GM20000 (cell line): ENCODE data around the gene ING1.

Experiments
- DNase-seq: peaks from one replicate; pipeline ENCODE4 v3.0.0; 2012; ENCODE audit warnings: low spot score
- TF ChIP-seq, protein P1 (sequence below): IDR thresholded peaks from 2 replicates; pipeline ENCODE4 v1.5.1; 2012; ENCODE audit warnings: mild to moderate bottlenecking, control low read depth; ENCODE audit errors: extremely low read depth, missing control alignments

ING1 gene

DNA sequence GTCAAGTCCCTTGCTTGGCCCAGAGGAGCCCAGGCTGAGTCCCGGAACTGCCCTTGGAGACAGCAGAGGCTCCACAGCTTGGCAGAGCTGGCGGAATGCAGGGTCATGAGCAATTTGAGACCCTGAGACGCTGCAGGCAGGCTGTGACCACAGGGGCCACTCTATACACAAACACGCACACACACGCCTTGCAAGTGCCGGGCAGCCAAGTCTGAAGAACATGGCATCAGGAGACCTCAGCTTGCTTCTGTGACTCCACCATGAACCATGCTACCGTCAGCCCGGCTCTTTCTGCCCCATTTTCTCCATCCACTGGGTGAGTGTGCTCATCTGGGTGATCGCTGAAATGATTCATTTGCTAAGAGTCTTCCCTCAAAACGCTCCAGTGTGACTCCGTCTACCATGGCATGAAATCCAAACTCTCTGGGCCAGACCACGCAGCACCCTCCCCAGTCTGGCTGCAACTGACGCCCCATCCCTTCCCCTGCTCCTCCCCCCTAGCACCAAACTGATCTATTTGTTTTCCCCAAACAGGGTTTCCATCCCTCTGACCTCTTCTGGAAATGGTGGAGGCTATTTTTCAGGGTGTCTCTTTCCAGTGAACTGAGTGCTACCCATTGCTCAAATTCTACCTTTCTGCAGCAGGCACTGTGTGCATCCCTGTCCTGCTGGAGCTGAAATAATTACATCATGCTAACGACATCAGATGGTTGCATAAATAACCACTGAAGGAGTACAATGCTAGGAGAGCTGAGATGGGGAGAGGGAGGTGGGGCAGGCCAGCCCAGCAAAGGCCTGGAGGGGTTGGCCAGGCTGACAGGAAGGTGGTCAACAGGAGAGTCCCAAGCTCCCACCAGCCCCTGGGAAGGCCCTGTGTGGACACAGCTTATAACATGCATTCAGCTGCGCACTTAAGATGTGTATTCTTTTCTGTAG is 10.6 kb upstream of the ING1 start:
- DNase-seq = no peak
- TF ChIP-seq, protein P1, sequence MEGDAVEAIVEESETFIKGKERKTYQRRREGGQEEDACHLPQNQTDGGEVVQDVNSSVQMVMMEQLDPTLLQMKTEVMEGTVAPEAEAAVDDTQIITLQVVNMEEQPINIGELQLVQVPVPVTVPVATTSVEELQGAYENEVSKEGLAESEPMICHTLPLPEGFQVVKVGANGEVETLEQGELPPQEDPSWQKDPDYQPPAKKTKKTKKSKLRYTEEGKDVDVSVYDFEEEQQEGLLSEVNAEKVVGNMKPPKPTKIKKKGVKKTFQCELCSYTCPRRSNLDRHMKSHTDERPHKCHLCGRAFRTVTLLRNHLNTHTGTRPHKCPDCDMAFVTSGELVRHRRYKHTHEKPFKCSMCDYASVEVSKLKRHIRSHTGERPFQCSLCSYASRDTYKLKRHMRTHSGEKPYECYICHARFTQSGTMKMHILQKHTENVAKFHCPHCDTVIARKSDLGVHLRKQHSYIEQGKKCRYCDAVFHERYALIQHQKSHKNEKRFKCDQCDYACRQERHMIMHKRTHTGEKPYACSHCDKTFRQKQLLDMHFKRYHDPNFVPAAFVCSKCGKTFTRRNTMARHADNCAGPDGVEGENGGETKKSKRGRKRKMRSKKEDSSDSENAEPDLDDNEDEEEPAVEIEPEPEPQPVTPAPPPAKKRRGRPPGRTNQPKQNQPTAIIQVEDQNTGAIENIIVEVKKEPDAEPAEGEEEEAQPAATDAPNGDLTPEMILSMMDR = no peak

DNA sequence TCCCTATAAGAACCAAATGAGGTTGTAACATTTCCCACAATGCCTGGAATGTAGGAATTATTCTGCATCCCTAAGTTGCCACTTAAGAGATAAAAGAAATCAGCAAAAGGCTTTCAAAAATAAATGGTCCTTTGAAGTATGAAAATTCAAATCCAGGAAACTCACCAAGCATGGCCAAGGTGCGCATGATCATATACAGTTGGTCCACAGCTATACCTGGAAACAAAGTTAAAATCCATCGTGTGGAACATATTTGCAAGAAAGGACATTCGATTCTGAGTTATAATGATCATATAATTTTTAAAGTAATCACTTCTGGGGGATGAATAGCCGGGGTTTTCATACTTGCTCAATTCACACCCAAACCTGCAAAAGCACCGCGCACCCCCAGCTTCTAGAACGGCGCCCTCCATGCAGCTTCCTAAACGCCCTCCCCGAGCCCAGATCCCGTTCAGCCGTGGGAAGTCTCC is 8.1 kb upstream of the ING1 start:
- no peak for DNase-seq

DNA sequence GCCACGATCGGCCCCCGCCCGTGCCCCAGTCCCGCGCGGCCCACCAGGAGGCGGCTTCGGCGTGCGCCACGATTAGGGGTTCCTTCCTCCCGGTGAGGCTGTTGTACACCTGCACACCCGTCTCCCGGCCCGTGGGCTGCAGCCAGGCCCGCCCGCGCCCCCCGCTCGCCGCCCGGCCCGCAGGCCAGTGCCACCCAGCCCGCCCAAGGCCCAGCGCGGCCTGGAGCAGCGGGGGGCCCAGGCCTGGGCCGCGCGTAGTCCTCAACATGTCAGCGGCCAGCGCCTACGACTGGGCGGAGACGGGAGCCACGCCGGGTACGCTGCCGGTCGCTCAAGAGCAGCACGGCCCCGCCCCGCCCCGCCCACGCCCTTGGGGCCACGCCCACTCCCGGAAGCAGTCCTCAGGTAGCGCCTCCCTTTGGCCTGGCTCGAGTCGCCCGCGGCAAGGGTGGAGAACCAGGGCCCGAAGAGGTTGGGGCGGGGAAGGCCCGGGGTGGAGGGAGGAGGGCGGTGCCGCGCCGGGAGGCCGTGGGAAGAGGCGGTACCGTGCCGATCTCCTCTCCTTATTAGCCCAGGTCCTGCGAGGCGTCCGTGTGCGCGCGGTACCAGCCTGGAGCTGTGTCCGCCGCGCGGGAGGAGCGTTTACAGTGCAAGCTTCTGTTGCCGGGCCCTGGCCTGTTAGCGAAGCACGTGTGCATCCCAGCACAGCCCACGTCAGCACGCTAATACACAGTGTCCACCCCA is 7.5 kb upstream of the ING1 start, which contains the start of gene CARS2:
TSS of gene CARS2 (minus strand) at position 291 of the 744 bp plus-strand sequence. CDS start at position 268, 23 bp downstream.
- TF ChIP-seq, protein P1 = peak; percentile 18
- peak; percentile 98 for DNase-seq

More for the DNA sequence above, 8.1 kb upstream of the ING1 start:
- TF ChIP-seq, protein P1 = no peak

DNA sequence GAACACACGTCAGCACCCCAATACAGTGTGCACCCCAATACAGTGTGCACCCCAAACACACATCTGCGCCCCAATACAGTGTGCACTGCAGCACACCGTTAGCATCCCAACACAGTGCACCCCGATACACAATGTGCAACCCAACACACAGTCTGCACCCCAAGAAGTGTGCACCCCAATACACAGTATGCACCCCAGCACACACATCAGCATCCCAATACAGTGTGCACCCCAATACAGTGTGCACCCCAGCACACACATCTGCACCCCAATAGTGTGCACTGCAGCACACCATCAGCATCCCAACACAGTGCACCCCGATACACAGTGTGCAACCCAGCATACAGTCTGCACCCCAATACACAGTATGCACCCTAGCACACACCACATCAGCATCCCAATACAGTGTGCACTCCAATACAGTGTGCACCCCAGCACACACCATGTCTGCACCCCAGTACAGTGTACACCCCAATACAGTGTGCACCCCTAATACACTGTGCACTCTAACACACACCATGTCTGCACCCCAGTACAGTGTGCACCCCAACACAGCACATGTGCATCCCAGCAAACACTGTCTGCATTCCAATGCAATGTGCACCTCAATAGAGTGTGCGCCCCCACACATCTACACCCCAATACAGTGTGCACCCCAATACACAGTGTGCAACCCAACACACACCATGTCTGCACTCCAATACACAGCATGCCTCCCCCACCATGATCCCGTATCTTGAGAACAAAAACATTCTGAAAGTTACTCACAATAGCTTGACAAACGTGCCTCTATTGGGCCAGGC is 6.7 kb upstream of the ING1 start:
- TF ChIP-seq, protein P1 = no peak
- DNase-seq = no peak

DNA sequence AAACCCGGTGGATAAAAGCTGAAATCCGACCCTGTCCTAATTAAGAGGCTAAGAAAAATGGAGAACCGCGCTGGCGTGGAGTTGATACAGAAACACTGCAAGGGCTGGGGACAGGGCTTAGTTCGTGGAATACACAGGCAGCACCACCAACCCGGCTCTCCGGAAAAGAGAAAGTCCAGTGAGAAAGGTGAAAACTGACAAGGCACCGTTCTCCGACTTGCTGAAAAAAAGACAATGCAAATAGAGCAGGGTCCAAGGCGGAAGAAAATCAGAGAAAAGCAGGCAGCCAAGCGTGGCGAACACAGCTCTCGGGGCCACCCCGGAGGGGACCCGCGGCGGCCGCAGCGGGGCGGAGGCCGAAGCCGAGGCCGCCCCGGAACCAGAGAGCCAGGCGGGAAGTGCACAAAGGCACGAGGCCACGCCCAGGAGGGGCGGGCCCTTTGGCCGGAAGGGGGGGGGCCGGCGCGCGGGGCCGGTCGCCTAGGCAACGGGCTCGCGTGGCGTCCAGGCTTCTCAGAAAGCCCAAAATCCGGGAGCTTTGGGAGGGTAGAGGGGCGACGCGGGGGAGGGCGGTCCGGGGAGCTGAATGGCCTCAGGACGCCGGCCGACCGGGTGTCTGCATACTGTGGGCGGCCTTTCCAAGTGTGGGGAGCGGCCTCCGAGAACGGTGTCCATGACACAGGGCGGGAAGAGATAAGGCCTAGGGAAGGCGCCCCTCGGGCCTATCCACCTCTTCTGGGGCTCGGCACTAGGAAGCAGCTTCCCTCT is 1.2 kb upstream of the ING1 start:
- peak; percentile 93 for DNase-seq
- TF ChIP-seq, protein P1 = no peak

DNA sequence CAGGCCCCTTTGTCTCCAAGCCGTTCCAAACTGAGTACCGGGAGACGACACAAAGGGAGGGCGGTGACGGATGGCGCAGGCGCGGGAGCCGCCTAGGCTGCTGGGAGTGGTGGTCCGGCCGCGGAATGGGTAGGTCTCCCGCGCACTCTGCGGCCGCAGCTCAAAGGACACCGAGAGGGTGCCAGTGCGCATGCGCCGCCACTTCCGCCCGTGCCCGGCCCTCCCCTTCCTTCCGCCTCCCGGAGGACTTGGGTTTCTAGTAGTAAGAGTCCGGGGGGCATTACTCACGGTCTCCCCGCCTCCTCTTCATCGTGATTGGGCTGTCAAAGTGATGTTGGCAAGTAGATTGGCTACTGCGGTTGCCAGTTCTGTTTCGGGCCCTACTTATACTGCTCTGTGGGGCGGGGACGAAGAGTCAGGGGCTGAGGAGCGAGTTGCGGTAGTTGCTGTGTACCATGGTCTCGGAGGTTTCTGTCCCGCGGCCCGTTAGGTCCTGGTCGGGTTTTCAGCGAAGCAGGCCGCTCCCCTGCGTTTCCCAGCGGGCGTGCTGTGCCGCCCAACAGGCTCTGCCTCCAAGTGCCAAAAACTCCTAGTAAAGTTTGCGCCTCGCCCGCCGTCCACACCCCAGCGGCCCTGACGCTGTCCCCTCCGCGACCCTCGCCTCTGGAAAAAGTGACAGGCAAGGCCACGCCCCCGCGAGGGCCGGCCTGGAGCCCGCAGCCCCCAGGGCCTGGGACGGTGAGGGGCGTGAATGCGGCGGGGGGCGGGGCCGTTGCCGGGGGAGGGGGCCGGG is 455 bp upstream of the ING1 start:
- DNase-seq = peak; percentile 97
- TF ChIP-seq, protein P1 = no peak
